Smooth muscle cell (in vitro differentiated cells): Measurements from ENCODE around the gene LRP4. TPM values are rescaled to one million over a fixed set of nuclear protein-coding genes. Genes with fewer than 3 reads are reported as not detected.
"Not testable (repeated sequence)": the region's sequence is repeated elsewhere in the genome, so short reads cannot be mapped to it uniquely, and the experiment has no call there.

Source experiments
- DNase-seq: peaks from one replicate; lab custom pipeline; 2025; ENCODE audit not compliant: unreplicated experiment; lab: John Stamatoyannopoulos, UW
- H2AFZ ChIP-seq: fragments of 200-600 bp; sonication (generic); 2 replicates; pipeline ENCODE4 v1.6.0; 2016; ENCODE audit warnings: antibody characterized with exemption, low read depth, mild to moderate bottlenecking
- H3F3A ChIP-seq: fragments of 200-600 bp; sonication (generic); 2 replicates; pipeline ENCODE4 v1.6.0; 2017; ENCODE audit warnings: antibody characterized with exemption, low read depth
- H3K27ac ChIP-seq: fragments of 200-600 bp; sonication (generic); 2 replicates; pipeline ENCODE4 v1.5.1; 2016; ENCODE audit warnings: low read depth, mild to moderate bottlenecking
- H3K27me3 ChIP-seq: fragments of 200-600 bp; sonication (generic); 2 replicates; pipeline ENCODE4 v1.6.1; 2016; ENCODE audit warnings: low read depth, mild to moderate bottlenecking
- H3K36me3 ChIP-seq: fragments of 200-600 bp; sonication (generic); 2 replicates; pipeline ENCODE4 v1.5.1; 2016; ENCODE audit warnings: low read depth
- H3K4me1 ChIP-seq: fragments of 200-600 bp; sonication (generic); 2 replicates; pipeline ENCODE4 v1.5.1; 2016; ENCODE audit warnings: low read depth
- H3K4me2 ChIP-seq: fragments of 200-600 bp; sonication (generic); 2 replicates; pipeline ENCODE4 v1.6.0; 2016; ENCODE audit warnings: mild to moderate bottlenecking
- H3K4me3 ChIP-seq: fragments of 200-600 bp; sonication (generic); 2 replicates; pipeline ENCODE4 v1.5.1; 2016; ENCODE audit warnings: mild to moderate bottlenecking
- H3K79me2 ChIP-seq: fragments of 200-600 bp; sonication (generic); 2 replicates; pipeline ENCODE4 v1.6.0; 2016; ENCODE audit warnings: low read depth, mild to moderate bottlenecking
- H3K9ac ChIP-seq: fragments of 200-600 bp; sonication (generic); 2 replicates; pipeline ENCODE4 v1.6.0; 2016; ENCODE audit warnings: low read depth
- H3K9me3 ChIP-seq: fragments of 200-600 bp; sonication (generic); replicated peaks from 2 replicates; pipeline ENCODE4 v1.5.1; 2016; ENCODE audit warnings: low read depth
- H4K20me1 ChIP-seq: fragments of 200-600 bp; sonication (generic); 2 replicates; pipeline ENCODE4 v1.6.0; 2016; ENCODE audit warnings: low read depth
- WGBS: methylation state at CpG from one replicate; pipeline ENCODE4 v1.1.7; 2016; ENCODE audit warnings: low lambda C conversion rate; 5-methylcytosine and 5-hydroxymethylcytosine counted together
- polyA plus RNA-seq: library from polyadenylated mRNA; unstranded; fragments of >200 nt; fragmentation: Nextera tagmentation; extraction: Ambion mirVana; gene quantifications from 2 replicates; pipeline ENCODE4 v1.2.1, GENCODE V29; 2016
- total RNA-seq: library from RNA; depleted of rRNA; stranded (reverse); fragments of >200 nt; gene quantifications from 2 replicates; pipeline ENCODE4 v1.2.3, GENCODE V29; 2014
- TF ChIP-seq, protein P1 (sequence below): fragments of 200-600 bp; sonication (generic); IDR thresholded peaks from 2 replicates; pipeline ENCODE4 v1.5.1; 2017; ENCODE audit warnings: borderline replicate concordance, mild to moderate bottlenecking, antibody characterized with exemption; ENCODE audit not compliant: insufficient read depth, poor library complexity, severe bottlenecking

Gene LRP4
- total and polyA plus RNA-seq, 2 experiments from 2014 or later = 10.4 to 13.6 TPM

DNA sequence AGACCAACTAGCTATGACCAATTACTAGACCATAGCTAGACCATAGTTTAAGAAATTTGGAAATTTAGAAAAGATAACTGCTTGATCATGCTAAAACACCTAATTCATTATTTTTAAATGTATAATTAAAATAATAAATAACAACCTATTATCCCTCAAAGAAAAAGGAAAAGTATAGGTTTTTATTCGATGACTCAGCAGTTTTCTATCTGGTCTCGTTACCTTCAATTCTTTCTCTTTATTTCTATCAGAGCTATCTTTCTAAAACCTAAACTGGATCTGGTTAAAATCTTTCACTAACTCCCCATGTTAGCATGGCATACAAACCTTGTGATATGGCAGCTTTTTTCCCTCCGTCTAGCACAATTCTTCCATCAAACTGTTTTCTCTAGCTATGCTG lies 45.5 kb upstream of the LRP4 start:
- 99% methylated on average over 3 of the region's 3 CpGs for WGBS
- H3K36me3 ChIP-seq = peaks cover 4% of the 10 kb centered on the region
- H3K4me3 ChIP-seq = no peak overlapping the region
- H3K9ac ChIP-seq = no peak overlapping the region
- H3K79me2 ChIP-seq = peaks cover 16% of the 10 kb centered on the region
- DNase-seq = no peak
- H3K4me1 ChIP-seq = no peaks in the 10 kb centered on the region
- H3F3A ChIP-seq = no peaks in the 10 kb centered on the region
- no peaks in the 10 kb centered on the region for H3K9me3 ChIP-seq
- no peaks in the 10 kb centered on the region for H3K27me3 ChIP-seq
- TF ChIP-seq, protein P1, sequence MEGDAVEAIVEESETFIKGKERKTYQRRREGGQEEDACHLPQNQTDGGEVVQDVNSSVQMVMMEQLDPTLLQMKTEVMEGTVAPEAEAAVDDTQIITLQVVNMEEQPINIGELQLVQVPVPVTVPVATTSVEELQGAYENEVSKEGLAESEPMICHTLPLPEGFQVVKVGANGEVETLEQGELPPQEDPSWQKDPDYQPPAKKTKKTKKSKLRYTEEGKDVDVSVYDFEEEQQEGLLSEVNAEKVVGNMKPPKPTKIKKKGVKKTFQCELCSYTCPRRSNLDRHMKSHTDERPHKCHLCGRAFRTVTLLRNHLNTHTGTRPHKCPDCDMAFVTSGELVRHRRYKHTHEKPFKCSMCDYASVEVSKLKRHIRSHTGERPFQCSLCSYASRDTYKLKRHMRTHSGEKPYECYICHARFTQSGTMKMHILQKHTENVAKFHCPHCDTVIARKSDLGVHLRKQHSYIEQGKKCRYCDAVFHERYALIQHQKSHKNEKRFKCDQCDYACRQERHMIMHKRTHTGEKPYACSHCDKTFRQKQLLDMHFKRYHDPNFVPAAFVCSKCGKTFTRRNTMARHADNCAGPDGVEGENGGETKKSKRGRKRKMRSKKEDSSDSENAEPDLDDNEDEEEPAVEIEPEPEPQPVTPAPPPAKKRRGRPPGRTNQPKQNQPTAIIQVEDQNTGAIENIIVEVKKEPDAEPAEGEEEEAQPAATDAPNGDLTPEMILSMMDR = no peak
- no peak overlapping the region for H2AFZ ChIP-seq
- H4K20me1 ChIP-seq = no peaks in the 10 kb centered on the region
- no peak overlapping the region for H3K27ac ChIP-seq
- H3K4me2 ChIP-seq = no peak overlapping the region

DNA sequence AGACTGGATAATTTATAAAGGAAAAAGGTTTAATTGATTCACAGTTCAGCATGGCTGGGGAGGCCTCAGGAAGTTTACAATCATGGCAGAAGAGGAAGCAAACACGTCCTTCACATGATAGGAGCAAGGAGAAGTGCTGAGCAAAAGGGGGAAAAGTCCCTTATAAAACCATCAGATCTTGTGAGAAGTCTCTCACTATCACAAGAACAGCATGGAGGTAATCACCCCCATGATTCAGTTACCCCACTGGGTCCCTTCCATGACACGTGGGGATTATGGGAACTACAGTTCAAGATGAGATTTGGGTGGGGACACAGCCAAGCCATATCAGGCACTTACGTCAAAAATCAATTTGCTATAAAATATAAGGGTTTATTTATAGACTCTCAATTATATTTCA lies 43.5 kb upstream of the LRP4 start:
- 95% methylated on average over 3 of the region's 3 CpGs for WGBS
- H2AFZ ChIP-seq, H3K4me1 ChIP-seq, H3K4me3 ChIP-seq, H3K27me3 ChIP-seq, H3K9me3 ChIP-seq, H3K27ac ChIP-seq, H4K20me1 ChIP-seq, H3F3A ChIP-seq, H3K36me3 ChIP-seq, H3K9ac ChIP-seq, H3K4me2 ChIP-seq, DNase-seq: not testable (repeated sequence)
- H3K79me2 ChIP-seq = peaks cover 24% of the 10 kb centered on the region

DNA sequence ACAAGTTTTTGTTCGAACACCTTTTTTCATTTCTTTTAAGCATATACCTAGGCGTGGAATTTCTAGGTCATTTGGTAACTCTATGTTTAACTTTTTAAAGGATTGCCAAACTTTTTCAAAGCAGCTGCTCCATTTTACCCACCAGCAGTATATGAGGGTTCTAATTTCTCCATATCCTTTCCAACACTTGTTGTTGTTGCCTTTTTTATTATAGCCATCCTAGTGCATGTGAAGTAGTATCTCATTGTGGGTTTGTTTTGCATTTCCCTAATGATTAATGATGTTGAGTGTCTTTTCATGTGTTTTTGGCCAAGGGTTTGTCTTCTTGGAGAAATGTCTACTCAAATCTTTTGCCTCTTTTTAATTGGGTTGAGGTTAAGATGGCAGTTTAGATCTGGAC lies 42.7 kb upstream of the LRP4 start:
- WGBS = 97% methylated on average over 2 of the region's 2 CpGs
- no peaks in the 10 kb centered on the region for H3K4me1 ChIP-seq
- H3K36me3 ChIP-seq = peaks cover 9% of the 10 kb centered on the region
- H3K9ac ChIP-seq = no peak overlapping the region
- H3K27ac ChIP-seq = no peak overlapping the region
- H3K4me2 ChIP-seq = no peak overlapping the region
- DNase-seq = no peak
- H3K79me2 ChIP-seq = peaks cover 24% of the 10 kb centered on the region
- no peak overlapping the region for H2AFZ ChIP-seq
- no peaks in the 10 kb centered on the region for H3F3A ChIP-seq
- no peaks in the 10 kb centered on the region for H4K20me1 ChIP-seq
- no peaks in the 10 kb centered on the region for H3K27me3 ChIP-seq
- no peak overlapping the region for H3K4me3 ChIP-seq
- no peaks in the 10 kb centered on the region for H3K9me3 ChIP-seq
- TF ChIP-seq, protein P1 = no peak

DNA sequence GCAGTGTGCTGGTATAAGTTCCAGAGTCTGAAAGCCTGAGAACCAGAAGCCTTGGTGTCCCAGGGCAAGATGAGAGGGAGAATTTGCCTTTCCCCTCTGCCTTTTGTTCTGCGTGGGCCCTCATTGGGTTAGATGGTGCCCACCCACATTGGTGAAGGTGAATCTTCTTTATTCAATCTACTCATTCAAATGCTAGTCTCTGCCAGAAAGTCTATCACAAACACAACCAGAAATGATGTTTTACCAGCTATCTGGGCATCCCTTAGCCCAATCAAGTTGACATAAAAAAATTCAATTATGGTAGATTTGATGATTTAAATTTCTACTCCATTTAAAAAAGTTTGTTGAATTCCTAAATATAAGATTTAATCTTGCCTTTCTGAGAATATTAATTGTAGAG lies 40.4 kb upstream of the LRP4 start:
- TF ChIP-seq, protein P1 = no peak
- Histone ChIP-seq H3K9ac (no peak overlapping the region), H2AFZ (no peak overlapping the region), H3K27ac (no peak overlapping the region), H3K9me3 (no peaks in the 10 kb centered on the region), H4K20me1 (no peaks in the 10 kb centered on the region), H3K79me2 (peaks cover 27% of the 10 kb centered on the region), H3F3A (no peaks in the 10 kb centered on the region), H3K36me3 (peaks cover 9% of the 10 kb centered on the region), H3K4me1 (peaks cover 5% of the 10 kb centered on the region), H3K4me3 (no peak overlapping the region), H3K27me3 (no peaks in the 10 kb centered on the region), H3K4me2 (no peak overlapping the region)
- no peak for DNase-seq
- WGBS = 94% methylated on average over 1 of the region's 1 CpG
